Hepatocyte (in vitro differentiated cells): ENCODE data around the gene IQCB1. TPM values are rescaled to one million over a fixed set of nuclear protein-coding genes. Genes with fewer than 3 reads are reported as not detected.
A peak's percentile ranks its signal among the peaks of the same experiment; 100 is the strongest.

ENCODE experiments used
- DNase-seq: peaks from one replicate; pipeline ENCODE4 v3.0.0-alpha.2; 2016; ENCODE audit warnings: low spot score
- H2AFZ ChIP-seq: fragments of 200-600 bp; sonication (generic); 2 replicates; pipeline ENCODE4 v1.6.0; 2016; ENCODE audit warnings: antibody characterized with exemption, mild to moderate bottlenecking
- H3K27ac ChIP-seq: fragments of 200-600 bp; sonication (generic); 2 replicates; pipeline ENCODE4 v1.5.1; 2016; ENCODE audit warnings: mild to moderate bottlenecking
- H3K27me3 ChIP-seq: fragments of 200-600 bp; sonication (generic); 2 replicates; pipeline ENCODE4 v1.6.1; 2016
- H3K36me3 ChIP-seq: fragments of 200-600 bp; sonication (generic); replicated peaks from 2 replicates; pipeline ENCODE4 v1.5.1; 2016; ENCODE audit warnings: low read depth; ENCODE audit not compliant: insufficient read depth
- H3K4me1 ChIP-seq: fragments of 200-600 bp; sonication (generic); 2 replicates; pipeline ENCODE4 v1.5.1; 2016; ENCODE audit warnings: mild to moderate bottlenecking, moderate library complexity; ENCODE audit not compliant: insufficient read depth
- H3K4me2 ChIP-seq: fragments of 200-600 bp; sonication (generic); 2 replicates; pipeline ENCODE4 v1.6.0; 2016
- H3K4me3 ChIP-seq: fragments of 200-600 bp; sonication (generic); 2 replicates; pipeline ENCODE4 v1.5.1; 2016; ENCODE audit warnings: mild to moderate bottlenecking
- H3K79me2 ChIP-seq: fragments of 200-600 bp; sonication (generic); 2 replicates; pipeline ENCODE4 v1.6.0; 2017; ENCODE audit warnings: mild to moderate bottlenecking
- H3K9me2 ChIP-seq: fragments of 200-600 bp; sonication (generic); replicated peaks from 2 replicates; pipeline ENCODE4 v1.6.0; 2017; ENCODE audit warnings: mild to moderate bottlenecking; ENCODE audit not compliant: insufficient read depth
- H3K9me3 ChIP-seq: fragments of 200-600 bp; sonication (generic); 2 replicates; pipeline ENCODE4 v1.5.1; 2016; ENCODE audit warnings: low read depth, mild to moderate bottlenecking
- H4K20me1 ChIP-seq: fragments of 200-600 bp; sonication (generic); 2 replicates; pipeline ENCODE4 v1.6.0; 2016; ENCODE audit warnings: mild to moderate bottlenecking; ENCODE audit not compliant: insufficient read depth, poor library complexity, severe bottlenecking
- CTCF ChIP-seq: fragments of 200-600 bp; sonication (generic); IDR thresholded peaks from 2 replicates; pipeline ENCODE4 v1.5.1; 2016; ENCODE audit warnings: antibody characterized with exemption, mild to moderate bottlenecking; ENCODE audit not compliant: poor library complexity
- EZH2 ChIP-seq: fragments of 200-600 bp; sonication (generic); IDR thresholded peaks from 2 replicates; pipeline ENCODE4 v1.6.1; 2016; ENCODE audit warnings: antibody characterized with exemption, mild to moderate bottlenecking, borderline replicate concordance
- EZH2phosphoT487 ChIP-seq: fragments of 200-600 bp; sonication (generic); IDR thresholded peaks from one replicate; pipeline ENCODE4 v1.6.1; 2018; ENCODE audit warnings: antibody characterized with exemption, mild to moderate bottlenecking, low read depth, moderate library complexity; ENCODE audit not compliant: unreplicated experiment, severe bottlenecking
- WGBS: methylation state at CpG from one replicate; pipeline ENCODE4 v1.1.6; 2016; ENCODE audit warnings: low lambda C conversion rate; ENCODE audit errors: missing lambda C conversion rate; 5-methylcytosine and 5-hydroxymethylcytosine counted together
- polyA plus RNA-seq: library from polyadenylated mRNA; unstranded; fragments of >200 nt; fragmentation: Nextera tagmentation; extraction: Ambion mirVana; gene quantifications from 2 replicates; pipeline ENCODE4 v1.2.1, GENCODE V29; 2016
- total RNA-seq: library from RNA; depleted of rRNA; stranded (reverse); fragments of >200 nt; gene quantifications from 2 replicates; pipeline ENCODE4 v1.2.3, GENCODE V29; 2014

IQCB1 gene
- 21.8 and 24.1 TPM in 2 replicates for total RNA-seq
- polyA plus RNA-seq, result 14.4 and 23.0 TPM in 2 replicates

- peaks cover 4% of the 10 kb centered on the region for H3K27me3 ChIP-seq
- peak within 1 kb of the TSS; percentile 83 for H3K27ac ChIP-seq
- H4K20me1 ChIP-seq, result no peaks in the 10 kb centered on the region
- peak within 1 kb of the TSS; percentile 81 for H3K4me3 ChIP-seq
- under 1% methylated on average over 52 of the region's 54 CpGs for WGBS
- DNase-seq, result peak; percentile 98
- peaks cover 23% of the 10 kb centered on the region for H3K79me2 ChIP-seq
- no peaks in the 10 kb centered on the region for H3K9me3 ChIP-seq
- no peaks in the 10 kb centered on the region for H3K9me2 ChIP-seq
- no peaks in the 10 kb centered on the region for H3K36me3 ChIP-seq
- peak within 1 kb of the TSS; percentile 87 for H3K4me2 ChIP-seq
- TF ChIP-seq CTCF (no peak), EZH2 (no peak), EZH2phosphoT487 (no peak)
- peak within 1 kb of the TSS; percentile 90 for H2AFZ ChIP-seq
- peaks cover 8% of the 10 kb centered on the region for H3K4me1 ChIP-seq
These were observed at the start of gene IQCB1, which contains the start of gene EAF2 for GRCh38 chr3:121834671-121835464. IQCB1 (minus strand) TSS chr3:121835060; CDS start chr3:121828960, 6,100 bp downstream. EAF2 (plus strand) TSS chr3:121835209; CDS start chr3:121835286, 77 bp downstream.

GRCh38 chr3:121883507-121883906, 48.6 kb upstream of the IQCB1 start:
- Histone ChIP-seq H3K4me1 (no peaks in the 10 kb centered on the region), H3K27ac (no peak overlapping the region), H3K36me3 (no peaks in the 10 kb centered on the region), H3K4me2 (no peak overlapping the region), H4K20me1 (no peaks in the 10 kb centered on the region), H3K27me3 (no peaks in the 10 kb centered on the region), H3K79me2 (no peaks in the 10 kb centered on the region), H2AFZ (no peak overlapping the region), H3K9me3 (no peaks in the 10 kb centered on the region), H3K4me3 (no peak overlapping the region), H3K9me2 (no peaks in the 10 kb centered on the region)
- TF ChIP-seq EZH2 (no peak), CTCF (peak; percentile 31)
- DNase-seq, result peak; percentile 20
- WGBS, result 26% methylated on average over 1 of the region's 1 CpG

- no peak overlapping the region for H2AFZ ChIP-seq
- no peak overlapping the region for H3K27ac ChIP-seq
- no peaks in the 10 kb centered on the region for H4K20me1 ChIP-seq
- H3K79me2 ChIP-seq, result no peaks in the 10 kb centered on the region
- H3K9me2 ChIP-seq, result no peaks in the 10 kb centered on the region
- H3K4me2 ChIP-seq, result no peak overlapping the region
- TF ChIP-seq CTCF, result no peak
- no peak for TF ChIP-seq EZH2phosphoT487
- no peak for TF ChIP-seq EZH2
- WGBS, result 73% methylated on average over 1 of the region's 1 CpG
- no peaks in the 10 kb centered on the region for H3K9me3 ChIP-seq
- no peak overlapping the region for H3K4me3 ChIP-seq
- no peaks in the 10 kb centered on the region for H3K4me1 ChIP-seq
- no peaks in the 10 kb centered on the region for H3K36me3 ChIP-seq
- H3K27me3 ChIP-seq, result no peaks in the 10 kb centered on the region
- no peak for DNase-seq
These were observed 43.6 kb upstream of the IQCB1 start for GRCh38 chr3:121878411-121878810.
